ENCODE results near the gene HNRNPA0.
A peak's percentile ranks its signal among the peaks of the same experiment; 100 is the strongest.

The HNRNPA0 gene

DNA sequence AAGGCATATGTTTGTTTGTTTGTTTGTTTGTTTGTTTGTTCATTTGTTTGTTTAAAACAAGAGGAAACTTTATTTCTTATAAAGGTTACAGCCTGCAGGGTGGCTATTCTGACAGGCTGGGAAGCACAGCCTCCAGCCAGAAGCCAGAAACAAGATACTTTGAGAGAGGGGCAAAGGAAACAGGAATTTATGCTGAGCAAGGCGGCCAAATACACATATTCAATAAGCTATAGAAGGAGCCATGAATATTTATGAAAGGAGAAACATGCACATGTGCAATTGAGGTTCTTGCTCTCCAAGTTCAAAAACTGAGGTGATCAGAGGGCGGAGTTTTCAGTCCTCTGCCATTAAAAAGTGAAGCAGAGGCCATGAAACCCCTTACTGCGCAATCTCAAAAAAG is 37.8 kb downstream of the HNRNPA0 start:
- no peak for DNase-seq

DNA sequence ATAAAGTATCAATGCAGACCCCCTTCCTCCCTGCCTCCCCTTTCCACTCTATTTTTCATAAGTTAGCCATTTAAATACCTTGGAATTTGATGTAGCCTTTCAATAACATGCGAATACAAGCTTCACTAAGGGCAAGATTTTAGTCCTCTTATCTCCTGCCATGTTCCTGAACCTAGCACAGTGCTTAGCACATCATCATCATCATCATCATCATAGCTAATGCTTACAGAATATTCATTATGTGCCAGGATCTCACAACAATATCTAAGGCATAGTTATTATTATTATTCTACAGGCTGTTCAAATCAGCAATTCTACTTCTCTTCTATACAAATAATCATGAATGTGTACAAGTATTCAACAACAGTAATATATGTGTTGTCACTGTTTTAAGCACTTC is 38.7 kb downstream of the HNRNPA0 start:
- no peak for DNase-seq

DNA sequence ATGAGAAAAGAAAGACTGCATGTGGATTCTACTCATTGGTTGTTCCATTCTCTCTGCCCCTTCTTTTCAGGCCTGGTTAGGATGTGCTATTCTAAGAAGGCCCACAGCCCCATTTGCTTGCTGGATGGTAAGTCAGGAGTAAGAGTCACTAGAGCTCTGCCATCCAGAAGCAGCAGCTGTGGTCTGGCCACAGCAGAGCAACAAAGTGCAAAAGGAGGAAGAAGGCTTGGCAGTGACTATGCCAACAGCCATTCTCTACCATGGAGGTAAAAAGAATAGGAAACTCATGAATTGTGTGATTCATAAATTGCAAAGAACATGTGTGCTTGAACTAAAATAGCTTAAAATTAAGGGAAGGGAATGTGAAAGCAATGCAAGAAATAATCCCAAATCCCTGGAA is 39.2 kb downstream of the HNRNPA0 start:
- no peak for DNase-seq

DNA sequence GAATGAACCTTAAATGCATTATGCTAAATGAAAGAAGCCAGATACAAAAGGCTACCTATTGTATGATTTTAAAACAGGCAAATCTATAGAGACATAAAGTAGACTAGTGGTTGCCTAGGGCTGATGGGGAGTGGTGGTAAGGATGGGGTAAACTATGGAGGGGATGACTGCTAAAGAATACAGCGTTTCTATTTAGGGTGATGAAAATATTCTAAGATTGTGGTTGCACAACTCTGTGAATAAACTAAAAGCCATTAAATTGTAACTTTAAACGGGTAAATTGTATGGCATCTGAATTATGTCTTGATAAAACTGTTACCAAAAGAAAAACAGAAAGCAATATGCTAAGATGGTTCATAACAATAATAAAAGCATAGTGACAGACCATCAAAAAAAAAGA is 39.7 kb downstream of the HNRNPA0 start:
- DNase-seq = no peak

DNA sequence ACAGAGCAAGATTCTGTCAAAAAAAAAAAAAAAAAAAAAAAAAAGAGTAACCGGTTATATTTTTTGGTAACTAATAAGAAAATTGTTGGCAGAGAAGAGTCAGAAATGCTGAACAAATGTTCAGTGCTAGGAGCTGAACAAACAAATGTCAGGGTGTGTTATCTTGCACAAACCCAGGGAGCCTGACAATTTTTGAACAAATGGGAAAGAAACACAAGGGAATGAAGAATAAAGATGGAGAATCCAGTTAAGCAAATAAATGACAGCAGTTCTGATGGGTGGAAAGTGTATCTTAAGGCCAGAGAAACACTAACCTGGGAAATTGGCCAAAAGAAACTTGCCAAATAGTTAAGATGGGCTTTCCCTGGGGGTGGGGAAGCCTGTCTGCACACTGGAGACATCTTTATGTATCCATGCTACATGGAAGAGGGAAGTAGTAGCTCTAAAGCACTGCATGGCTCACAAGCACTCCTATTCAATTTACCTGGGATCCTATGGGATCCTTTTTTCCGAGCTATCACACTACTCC is 42.0 kb downstream of the HNRNPA0 start:
- DNase-seq = no peak

DNA sequence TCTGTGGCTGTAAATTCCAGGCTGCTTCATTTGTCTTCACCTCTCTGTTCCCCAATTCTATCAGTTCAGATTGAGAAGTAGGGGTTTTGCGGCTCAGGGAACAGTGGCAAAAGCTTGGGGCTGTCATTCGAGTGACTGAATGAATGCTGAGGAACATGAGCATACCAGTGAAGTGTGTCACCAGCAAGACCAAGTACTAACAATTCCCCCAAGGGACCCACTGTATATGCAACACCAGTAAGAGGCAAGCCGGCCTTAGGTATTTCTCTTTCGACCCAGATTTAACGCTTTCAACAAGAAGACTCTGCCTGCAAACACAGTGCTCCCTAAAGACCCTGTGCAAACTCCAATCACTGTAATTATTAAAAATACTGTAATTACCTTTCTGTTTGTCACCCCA is 44.1 kb downstream of the HNRNPA0 start:
- no peak for DNase-seq

DNA sequence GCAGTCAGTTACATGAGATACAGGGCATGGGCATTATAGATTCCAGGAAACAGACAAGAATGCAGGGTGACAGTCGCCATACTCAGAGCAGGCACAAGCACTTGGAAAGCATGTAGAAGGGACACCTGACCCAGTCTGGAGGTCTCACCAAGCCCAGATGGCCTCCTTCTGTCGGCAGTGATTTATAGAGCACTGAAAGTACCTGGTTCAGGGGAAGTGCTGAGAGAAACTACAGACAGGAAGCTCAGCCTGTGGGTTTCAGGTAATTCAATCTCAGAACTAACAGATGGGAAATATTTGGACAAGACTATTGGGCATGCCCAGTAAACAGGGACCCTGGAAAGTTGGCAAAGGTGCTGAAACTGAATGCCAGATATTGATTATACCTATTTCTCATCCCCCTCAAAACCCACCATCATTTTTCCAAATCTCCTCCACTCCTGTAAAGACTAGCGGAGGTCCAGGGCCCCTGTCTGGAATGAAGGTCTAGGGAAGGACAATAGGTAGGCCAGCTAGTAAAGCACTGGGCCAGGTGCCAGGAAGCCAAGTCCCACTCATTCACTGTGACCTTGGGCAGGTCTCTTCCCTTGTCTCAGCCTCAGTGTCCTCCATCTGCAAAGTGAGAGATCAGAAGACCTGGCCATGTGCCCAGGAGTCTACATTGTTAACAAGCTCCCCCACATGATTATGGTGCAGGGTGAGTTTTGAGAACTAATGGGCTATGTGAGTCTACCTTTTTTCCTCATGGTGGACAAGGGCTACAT is 45.2 kb downstream of the HNRNPA0 start:
- DNase-seq = no peak

DNA sequence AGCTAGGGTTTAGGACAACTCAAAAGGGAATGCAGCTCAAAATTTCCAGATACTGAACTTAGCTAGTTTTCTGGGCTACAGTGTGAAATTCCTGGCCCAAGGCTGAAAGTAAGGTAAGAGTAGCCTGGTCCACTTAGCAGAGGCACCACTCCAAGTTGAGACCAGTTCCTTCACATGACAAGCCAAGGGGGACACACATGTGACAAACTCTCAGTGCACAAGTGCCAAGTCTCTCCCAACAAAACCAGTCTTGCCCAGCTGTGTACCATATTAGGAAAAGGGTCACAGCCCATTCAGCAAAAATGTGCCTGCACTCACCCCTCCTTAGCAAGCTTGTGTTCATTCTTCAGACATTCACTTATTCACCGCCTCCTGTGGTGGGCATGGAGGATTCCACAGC is 46.1 kb downstream of the HNRNPA0 start:
- DNase-seq = no peak

DNA sequence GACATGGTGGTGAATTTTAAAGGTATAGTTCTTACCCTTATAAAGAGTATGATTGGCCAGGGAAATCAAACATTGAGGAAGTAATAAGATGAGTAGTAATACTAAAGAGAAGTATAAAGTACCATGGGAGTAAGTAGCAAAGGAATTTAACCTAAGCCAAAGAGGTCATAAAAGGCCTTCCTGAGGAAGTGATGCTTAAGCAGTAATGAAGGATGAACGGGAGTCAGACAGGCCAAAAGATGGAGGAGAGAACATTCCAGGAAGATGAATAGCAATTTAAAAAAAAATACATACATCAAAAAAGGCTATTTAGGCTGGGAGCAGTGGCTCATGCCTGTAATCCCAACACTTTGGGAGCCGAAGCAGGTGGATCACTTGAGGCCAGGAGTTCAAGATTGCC is 47.3 kb downstream of the HNRNPA0 start:
- DNase-seq = no peak

DNA sequence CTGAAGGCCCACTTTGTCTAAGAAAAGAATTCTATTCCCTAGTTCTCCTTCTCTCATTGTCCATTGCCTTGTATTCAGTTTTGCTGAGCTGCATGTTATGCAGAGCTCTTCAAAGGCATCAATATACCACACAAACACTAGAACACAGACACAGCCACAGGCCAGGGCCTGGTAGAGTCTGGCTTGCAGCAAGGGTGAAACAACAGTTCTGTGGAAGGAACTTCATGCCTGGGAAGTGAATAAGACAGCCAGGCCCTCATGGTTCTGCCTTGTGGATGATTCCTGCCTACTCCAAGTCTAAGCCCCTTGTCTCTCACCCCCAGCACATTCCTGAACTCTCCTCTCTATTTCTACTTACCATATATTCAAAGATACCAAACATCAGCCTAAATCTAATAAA is 49.1 kb downstream of the HNRNPA0 start:
- DNase-seq = no peak

DNA sequence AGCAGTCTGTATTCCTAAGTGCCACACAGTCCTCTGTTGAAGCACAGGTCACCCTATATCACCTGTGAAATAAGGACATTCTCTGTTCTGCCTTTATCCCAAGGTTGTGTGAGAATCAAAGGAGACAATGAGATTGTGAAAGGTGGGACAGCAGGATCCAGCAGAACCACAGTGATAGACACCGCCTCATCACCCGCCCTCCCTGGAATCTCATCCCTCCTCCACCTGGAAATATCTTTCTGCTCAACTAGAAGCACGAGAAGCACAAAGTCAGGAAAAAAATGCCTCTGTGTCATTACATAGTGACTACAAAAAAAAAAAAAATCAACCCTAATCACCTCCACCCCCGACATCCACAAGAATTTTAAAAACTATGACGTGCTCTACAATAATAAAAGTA is 50.6 kb downstream of the HNRNPA0 start:
- DNase-seq = no peak

DNA sequence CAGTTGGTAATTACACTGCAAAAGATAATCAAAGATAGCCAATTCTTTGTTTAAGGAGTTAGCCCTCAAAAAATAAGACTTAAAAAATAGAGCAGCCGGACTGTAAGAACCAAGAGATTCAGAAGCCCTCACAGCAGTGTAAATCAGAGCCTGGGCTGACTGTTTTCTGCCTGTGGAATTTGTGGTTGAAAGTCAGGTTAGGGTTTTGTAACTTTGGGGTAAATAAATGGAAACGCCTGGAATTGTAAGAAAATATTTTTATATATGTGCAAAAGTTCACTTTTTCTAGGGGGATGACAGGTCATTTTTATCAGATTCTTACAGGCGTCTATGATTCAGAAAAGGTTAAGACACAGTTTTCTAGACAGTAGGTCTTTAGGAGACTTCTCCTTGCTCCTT is 53.9 kb downstream of the HNRNPA0 start:
- DNase-seq = no peak

DNA sequence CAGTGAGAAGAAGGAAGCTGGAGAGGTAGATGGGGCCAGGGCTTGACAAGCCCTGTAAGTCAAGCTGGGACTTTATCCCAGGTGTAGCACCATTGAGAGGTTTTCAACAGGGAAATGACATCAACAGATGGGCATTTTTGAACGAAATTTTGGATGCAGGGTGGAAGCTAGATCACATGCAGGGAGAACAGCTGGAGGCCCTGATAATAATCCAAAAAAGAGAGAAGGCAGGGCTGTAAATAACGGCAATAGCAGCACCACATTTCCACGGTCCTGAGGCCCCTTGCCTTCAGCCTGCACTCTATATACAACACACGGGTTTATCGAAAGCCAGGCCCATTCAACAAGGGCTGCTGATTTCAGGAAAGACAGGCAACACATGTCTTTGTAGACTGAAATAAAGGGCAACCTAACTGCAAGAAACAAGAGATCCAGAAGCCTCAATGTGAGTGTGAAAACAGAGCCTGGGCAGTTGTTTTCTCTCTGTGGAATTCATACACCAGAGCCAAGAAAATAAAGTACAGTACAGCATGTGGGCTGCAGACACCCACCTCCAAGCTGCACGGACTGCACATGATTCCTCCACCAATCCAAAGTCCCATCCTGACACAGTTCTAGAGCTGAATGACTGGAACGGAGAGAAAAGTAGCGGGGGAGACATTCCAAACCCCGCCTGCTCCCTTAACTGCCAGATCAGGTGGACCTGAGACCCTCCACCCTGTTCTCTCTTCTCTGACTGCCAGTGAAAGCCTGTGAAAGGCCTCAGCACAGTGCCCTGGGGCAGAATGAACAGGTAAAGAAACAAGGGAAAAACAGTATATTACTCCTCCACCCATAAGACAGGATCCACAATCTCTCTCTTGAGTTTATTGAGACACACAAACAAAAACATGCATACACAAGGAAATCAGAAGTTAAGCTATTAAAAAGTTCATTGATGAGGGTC is 54.6 kb downstream of the HNRNPA0 start:
- DNase-seq = no peak

DNA sequence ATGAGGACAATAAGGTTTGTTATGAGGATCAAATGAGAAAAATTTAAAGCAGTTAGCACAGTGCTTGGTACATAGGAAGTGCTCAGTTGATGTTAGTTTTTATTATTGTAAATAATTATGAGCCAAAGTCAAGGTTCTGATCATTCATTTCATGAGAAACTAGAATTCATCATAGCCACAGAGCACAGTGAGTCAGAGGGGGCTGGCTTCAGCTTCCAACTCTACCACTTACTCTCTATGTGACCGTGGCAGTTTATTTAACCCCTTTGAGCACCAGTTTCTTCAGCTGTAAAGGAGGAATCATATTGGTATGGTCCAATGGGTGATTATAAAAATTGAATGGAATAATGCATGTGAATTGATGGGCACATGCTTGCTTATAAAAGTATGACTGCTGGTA is 57.7 kb downstream of the HNRNPA0 start:
- DNase-seq = peak; percentile 58

DNA sequence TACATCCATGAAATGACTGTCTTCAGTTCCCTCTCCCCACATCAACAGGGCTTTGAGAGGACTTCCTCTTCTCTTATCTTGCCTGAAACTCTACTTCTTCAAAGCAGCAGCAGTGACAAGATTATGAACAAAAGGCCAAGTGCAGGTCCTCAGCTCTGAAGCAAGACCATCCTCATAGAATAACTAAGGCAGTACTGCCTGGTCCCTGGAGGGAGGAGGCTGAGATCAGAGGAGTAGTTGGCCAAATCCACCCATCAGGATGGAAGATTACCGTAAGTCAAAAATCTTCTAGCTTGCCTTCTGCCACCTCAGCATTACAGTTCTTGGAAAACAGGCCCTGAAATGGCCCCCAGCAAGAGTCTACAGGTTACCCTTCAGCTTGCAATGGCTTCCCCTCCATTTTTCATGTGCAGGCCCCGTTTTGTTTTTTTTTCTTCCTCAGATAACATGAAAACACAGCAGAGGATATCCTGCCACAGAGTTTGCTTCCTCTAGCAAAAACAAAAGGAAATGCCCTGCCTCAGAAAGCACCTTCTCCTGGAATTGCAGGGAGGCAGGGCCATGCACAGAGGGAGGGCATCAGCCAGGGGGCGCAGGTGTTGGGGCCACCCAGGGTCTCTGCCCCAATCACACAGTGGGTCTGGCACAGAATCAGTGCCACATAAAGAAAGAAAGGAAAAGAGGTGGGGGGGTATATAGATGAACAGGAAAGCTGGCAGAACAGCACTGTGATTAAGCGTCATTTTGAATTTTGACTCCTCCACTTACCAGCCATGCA is 58.3 kb downstream of the HNRNPA0 start:
- DNase-seq = no peak
